Hepatocyte (in vitro differentiated cells): ENCODE measurements around the gene SLC15A3. TPM values are rescaled to one million over a fixed set of nuclear protein-coding genes. Genes with fewer than 3 reads are reported as not detected.

Source experiments
- DNase-seq: peaks from one replicate; pipeline ENCODE4 v3.0.0-alpha.2; 2016; ENCODE audit warnings: low spot score
- H2AFZ ChIP-seq: fragments of 200-600 bp; sonication (generic); 2 replicates; pipeline ENCODE4 v1.6.0; 2016; ENCODE audit warnings: antibody characterized with exemption, mild to moderate bottlenecking
- H3K27ac ChIP-seq: fragments of 200-600 bp; sonication (generic); 2 replicates; pipeline ENCODE4 v1.5.1; 2016; ENCODE audit warnings: mild to moderate bottlenecking
- H3K27me3 ChIP-seq: fragments of 200-600 bp; sonication (generic); 2 replicates; pipeline ENCODE4 v1.6.1; 2016
- H3K36me3 ChIP-seq: fragments of 200-600 bp; sonication (generic); replicated peaks from 2 replicates; pipeline ENCODE4 v1.5.1; 2016; ENCODE audit warnings: low read depth; ENCODE audit not compliant: insufficient read depth
- H3K4me1 ChIP-seq: fragments of 200-600 bp; sonication (generic); 2 replicates; pipeline ENCODE4 v1.5.1; 2016; ENCODE audit warnings: mild to moderate bottlenecking, moderate library complexity; ENCODE audit not compliant: insufficient read depth
- H3K4me2 ChIP-seq: fragments of 200-600 bp; sonication (generic); 2 replicates; pipeline ENCODE4 v1.6.0; 2016
- H3K4me3 ChIP-seq: fragments of 200-600 bp; sonication (generic); 2 replicates; pipeline ENCODE4 v1.5.1; 2016; ENCODE audit warnings: mild to moderate bottlenecking
- H3K79me2 ChIP-seq: fragments of 200-600 bp; sonication (generic); 2 replicates; pipeline ENCODE4 v1.6.0; 2017; ENCODE audit warnings: mild to moderate bottlenecking
- H3K9me2 ChIP-seq: fragments of 200-600 bp; sonication (generic); replicated peaks from 2 replicates; pipeline ENCODE4 v1.6.0; 2017; ENCODE audit warnings: mild to moderate bottlenecking; ENCODE audit not compliant: insufficient read depth
- H3K9me3 ChIP-seq: fragments of 200-600 bp; sonication (generic); 2 replicates; pipeline ENCODE4 v1.5.1; 2016; ENCODE audit warnings: low read depth, mild to moderate bottlenecking
- H4K20me1 ChIP-seq: fragments of 200-600 bp; sonication (generic); 2 replicates; pipeline ENCODE4 v1.6.0; 2016; ENCODE audit warnings: mild to moderate bottlenecking; ENCODE audit not compliant: insufficient read depth, poor library complexity, severe bottlenecking
- CTCF ChIP-seq: fragments of 200-600 bp; sonication (generic); IDR thresholded peaks from 2 replicates; pipeline ENCODE4 v1.5.1; 2016; ENCODE audit warnings: antibody characterized with exemption, mild to moderate bottlenecking; ENCODE audit not compliant: poor library complexity
- EZH2 ChIP-seq: fragments of 200-600 bp; sonication (generic); IDR thresholded peaks from 2 replicates; pipeline ENCODE4 v1.6.1; 2016; ENCODE audit warnings: antibody characterized with exemption, mild to moderate bottlenecking, borderline replicate concordance
- EZH2phosphoT487 ChIP-seq: fragments of 200-600 bp; sonication (generic); IDR thresholded peaks from one replicate; pipeline ENCODE4 v1.6.1; 2018; ENCODE audit warnings: antibody characterized with exemption, mild to moderate bottlenecking, low read depth, moderate library complexity; ENCODE audit not compliant: unreplicated experiment, severe bottlenecking
- WGBS: methylation state at CpG from one replicate; pipeline ENCODE4 v1.1.6; 2016; ENCODE audit warnings: low lambda C conversion rate; ENCODE audit errors: missing lambda C conversion rate; 5-methylcytosine and 5-hydroxymethylcytosine counted together
- polyA plus RNA-seq: library from polyadenylated mRNA; unstranded; fragments of >200 nt; fragmentation: Nextera tagmentation; extraction: Ambion mirVana; gene quantifications from 2 replicates; pipeline ENCODE4 v1.2.1, GENCODE V29; 2016
- total RNA-seq: library from RNA; depleted of rRNA; stranded (reverse); fragments of >200 nt; gene quantifications from 2 replicates; pipeline ENCODE4 v1.2.3, GENCODE V29; 2014

SLC15A3 gene
- total and polyA plus RNA-seq, 2 experiments from 2014 or later = 0.56 to 3.3 TPM

GRCh38 chr11:60917267-60917666, 34.7 kb downstream of the SLC15A3 start:
- Histone ChIP-seq H2AFZ (no peak overlapping the region), H3K4me3 (no peak overlapping the region), H3K36me3 (no peaks in the 10 kb centered on the region), H3K9me3 (no peaks in the 10 kb centered on the region), H3K9me2 (no peaks in the 10 kb centered on the region), H3K4me2 (no peak overlapping the region), H3K79me2 (peaks cover 46% of the 10 kb centered on the region), H3K27me3 (no peaks in the 10 kb centered on the region), H3K4me1 (peaks cover 10% of the 10 kb centered on the region), H4K20me1 (peaks cover 3% of the 10 kb centered on the region), H3K27ac (no peak overlapping the region)
- no peak for TF ChIP-seq EZH2
- TF ChIP-seq EZH2phosphoT487 = no peak
- TF ChIP-seq CTCF = no peak
- no peak for DNase-seq
- WGBS = 92% methylated on average over 1 of the region's 1 CpG

- peaks cover 10% of the 10 kb centered on the region for H3K4me1 ChIP-seq
- peaks cover 3% of the 10 kb centered on the region for H4K20me1 ChIP-seq
- no peak for DNase-seq
- H3K9me3 ChIP-seq = no peaks in the 10 kb centered on the region
- WGBS = 75% methylated on average over 3 of the region's 3 CpGs
- H3K27ac ChIP-seq = no peak overlapping the region
- H2AFZ ChIP-seq = no peak overlapping the region
- H3K4me2 ChIP-seq = no peak overlapping the region
- no peak for TF ChIP-seq CTCF
- TF ChIP-seq EZH2phosphoT487 = no peak
- no peak for TF ChIP-seq EZH2
- H3K36me3 ChIP-seq = no peaks in the 10 kb centered on the region
- H3K79me2 ChIP-seq = peaks cover 46% of the 10 kb centered on the region
- no peaks in the 10 kb centered on the region for H3K9me2 ChIP-seq
- H3K27me3 ChIP-seq = no peaks in the 10 kb centered on the region
- H3K4me3 ChIP-seq = no peak overlapping the region
Measured at GRCh38 chr11:60916669-60917206, 35.2 kb downstream of the SLC15A3 start.

GRCh38 chr11:60915248-60915914, 36.6 kb downstream of the SLC15A3 start:
- peaks cover 46% of the 10 kb centered on the region for H3K79me2 ChIP-seq
- 7% methylated on average over 17 of the region's 17 CpGs for WGBS

More at GRCh38 chr11:60915248-60915914, 36.6 kb downstream of the SLC15A3 start:
- peak overlapping the region; percentile 90 for H3K4me2 ChIP-seq
- H3K9me3 ChIP-seq = no peaks in the 10 kb centered on the region
- DNase-seq = peak; percentile 74
- H3K4me1 ChIP-seq = peaks cover 10% of the 10 kb centered on the region
- H3K9me2 ChIP-seq = no peaks in the 10 kb centered on the region
- H3K4me3 ChIP-seq = peak overlapping the region; percentile 53
- peaks cover 3% of the 10 kb centered on the region for H4K20me1 ChIP-seq
- peak overlapping the region; percentile 78 for H2AFZ ChIP-seq
- H3K27me3 ChIP-seq = no peaks in the 10 kb centered on the region
- TF ChIP-seq CTCF (peak; percentile 42), EZH2 (no peak), EZH2phosphoT487 (no peak)
- H3K36me3 ChIP-seq = no peaks in the 10 kb centered on the region
- H3K27ac ChIP-seq = peak overlapping the region; percentile 92
